ENCODE data around the gene HORMAD2. TPM values are rescaled to one million over a fixed set of nuclear protein-coding genes. Genes with fewer than 3 reads are reported as not detected.
"Not testable (repeated sequence)": the region's sequence is repeated elsewhere in the genome, so short reads cannot be mapped to it uniquely, and the experiment has no call there.

HORMAD2 gene
- total RNA-seq, 1 donor from 2014 or later = not detected

- no peak overlapping the region for H3K4me3 Mint-ChIP-seq
- peaks cover 5% of the 10 kb centered on the region for H3K9me3 ChIP-seq (ENCODE audit: low read depth)
- TF ChIP-seq CTCF (IDR thresholded peaks at IDR 0.05) = no peak
- no peak for TF ChIP-seq EZH2phosphoT487 (IDR thresholded peaks at IDR 0.05)
- TF ChIP-seq EZH2 (IDR thresholded peaks at IDR 0.05) = no peak
- no peak overlapping the region for H3K27ac ChIP-seq
- H3K27me3 ChIP-seq = no peaks in the 10 kb centered on the region
- H3K4me1 ChIP-seq = no peaks in the 10 kb centered on the region
- H3F3A ChIP-seq (ENCODE audit: low read depth) = no peaks in the 10 kb centered on the region
- no peaks in the 10 kb centered on the region for H3K36me3 ChIP-seq
- H3K36me3 Mint-ChIP-seq = peaks cover 2% of the 10 kb centered on the region
- no peaks in the 10 kb centered on the region for H3K79me2 ChIP-seq (ENCODE audit: low read depth)
- no peak overlapping the region for H3K4me2 ChIP-seq
- peaks cover 7% of the 10 kb centered on the region for H3K4me1 Mint-ChIP-seq
- DNase-seq (ENCODE audit: low spot score) = no peak
- H3K9me3 Mint-ChIP-seq = peaks cover 17% of the 10 kb centered on the region
- H3K4me3 ChIP-seq = no peak overlapping the region
- no peaks in the 10 kb centered on the region for H4K20me1 ChIP-seq (ENCODE audit: low read depth)
- no peak overlapping the region for H3K27ac Mint-ChIP-seq
- no peak overlapping the region for H3K9ac ChIP-seq
- no peak overlapping the region for H2AFZ ChIP-seq (replicated peaks)
- H3K27me3 Mint-ChIP-seq (ENCODE audit: insufficient read depth, low read depth) = peaks cover 3% of the 10 kb centered on the region
Measured at GRCh38 chr22:30054764-30055069, 25.5 kb upstream of the HORMAD2 start.

- no peak overlapping the region for H3K4me3 Mint-ChIP-seq
- TF ChIP-seq EZH2 (IDR thresholded peaks at IDR 0.05) (no peak), CTCF (IDR thresholded peaks at IDR 0.05) (no peak), EZH2phosphoT487 (IDR thresholded peaks at IDR 0.05) (no peak)
- DNase-seq (ENCODE audit: low spot score) = no peak
Measured at GRCh38 chr22:30056015-30056414, 24.2 kb upstream of the HORMAD2 start.

GRCh38 chr22:30057375-30057774 lies 22.9 kb upstream of the HORMAD2 start:
- Histone ChIP-seq H3K4me3 (no peak overlapping the region), H3K9me3 (ENCODE audit: low read depth) (peaks cover 5% of the 10 kb centered on the region), H3K4me2 (no peak overlapping the region), H3K4me1 (peaks cover 2% of the 10 kb centered on the region), H3K36me3 (no peaks in the 10 kb centered on the region), H3K27me3 (no peaks in the 10 kb centered on the region), H3K27ac (no peak overlapping the region), H3K79me2 (ENCODE audit: low read depth) (no peaks in the 10 kb centered on the region), H3K9ac (no peak overlapping the region), H4K20me1 (ENCODE audit: low read depth) (no peaks in the 10 kb centered on the region), H2AFZ (replicated peaks) (no peak overlapping the region), H3F3A (ENCODE audit: low read depth) (no peaks in the 10 kb centered on the region)
- no peak overlapping the region for H3K27ac Mint-ChIP-seq
- H3K36me3 Mint-ChIP-seq = peaks cover 2% of the 10 kb centered on the region
- peaks cover 7% of the 10 kb centered on the region for H3K4me1 Mint-ChIP-seq
- no peak for DNase-seq (ENCODE audit: low spot score)
- peaks cover 8% of the 10 kb centered on the region for H3K27me3 Mint-ChIP-seq (ENCODE audit: insufficient read depth, low read depth)
- H3K9me3 Mint-ChIP-seq = peaks cover 21% of the 10 kb centered on the region
- TF ChIP-seq CTCF (IDR thresholded peaks at IDR 0.05) = no peak
- no peak for TF ChIP-seq EZH2phosphoT487 (IDR thresholded peaks at IDR 0.05)
- TF ChIP-seq EZH2 (IDR thresholded peaks at IDR 0.05) = no peak
- no peak overlapping the region for H3K4me3 Mint-ChIP-seq

More at GRCh38 chr22:30056015-30056414, 24.2 kb upstream of the HORMAD2 start:
- Histone ChIP-seq H3F3A (ENCODE audit: low read depth) (no peaks in the 10 kb centered on the region), H3K79me2 (ENCODE audit: low read depth) (no peaks in the 10 kb centered on the region), H3K4me2 (no peak overlapping the region), H3K4me3 (no peak overlapping the region), H3K27me3 (no peaks in the 10 kb centered on the region), H4K20me1 (ENCODE audit: low read depth) (no peaks in the 10 kb centered on the region), H3K4me1 (no peaks in the 10 kb centered on the region), H3K9ac (no peak overlapping the region), H3K27ac (no peak overlapping the region), H3K36me3 (no peaks in the 10 kb centered on the region), H3K9me3 (ENCODE audit: low read depth) (peaks cover 5% of the 10 kb centered on the region), H2AFZ (replicated peaks) (no peak overlapping the region)
- Mint-ChIP-seq H3K36me3 (peaks cover 2% of the 10 kb centered on the region), H3K27me3 (ENCODE audit: insufficient read depth, low read depth) (peaks cover 2% of the 10 kb centered on the region), H3K27ac (no peak overlapping the region), H3K9me3 (peaks cover 17% of the 10 kb centered on the region), H3K4me1 (peaks cover 7% of the 10 kb centered on the region)

GRCh38 chr22:30059346-30060020 lies 20.8 kb upstream of the HORMAD2 start:
- not testable (repeated sequence) for H3K4me1 ChIP-seq; H3K27ac Mint-ChIP-seq; H3K27me3 ChIP-seq; H3K4me3 ChIP-seq; H3K9me3 ChIP-seq (ENCODE audit: low read depth); H3K9ac ChIP-seq; H2AFZ ChIP-seq (replicated peaks); H3K27ac ChIP-seq; H3K4me2 ChIP-seq; H3K79me2 ChIP-seq (ENCODE audit: low read depth); H4K20me1 ChIP-seq (ENCODE audit: low read depth); H3K4me3 Mint-ChIP-seq; H3K36me3 Mint-ChIP-seq; H3K36me3 ChIP-seq; DNase-seq (ENCODE audit: low spot score); H3K27me3 Mint-ChIP-seq (ENCODE audit: insufficient read depth, low read depth); H3F3A ChIP-seq (ENCODE audit: low read depth); H3K4me1 Mint-ChIP-seq
- peaks cover 28% of the 10 kb centered on the region for H3K9me3 Mint-ChIP-seq

- H3K79me2 ChIP-seq (ENCODE audit: low read depth); H3K4me2 ChIP-seq; H4K20me1 ChIP-seq (ENCODE audit: low read depth); H3K27ac ChIP-seq; H3K36me3 ChIP-seq; DNase-seq (ENCODE audit: low spot score); H3K4me3 Mint-ChIP-seq; H3K27me3 Mint-ChIP-seq (ENCODE audit: insufficient read depth, low read depth); H3K36me3 Mint-ChIP-seq; H3K27ac Mint-ChIP-seq; H3K9me3 ChIP-seq (ENCODE audit: low read depth); H2AFZ ChIP-seq (replicated peaks); H3K4me1 Mint-ChIP-seq; H3K4me1 ChIP-seq; H3K4me3 ChIP-seq; H3K27me3 ChIP-seq; H3F3A ChIP-seq (ENCODE audit: low read depth); H3K9ac ChIP-seq: not testable (repeated sequence)
- H3K9me3 Mint-ChIP-seq = peaks cover 31% of the 10 kb centered on the region
Measured at GRCh38 chr22:30061094-30061493, 19.2 kb upstream of the HORMAD2 start.
